ENCODE results near the gene MAB21L4.

The MAB21L4 gene

DNA sequence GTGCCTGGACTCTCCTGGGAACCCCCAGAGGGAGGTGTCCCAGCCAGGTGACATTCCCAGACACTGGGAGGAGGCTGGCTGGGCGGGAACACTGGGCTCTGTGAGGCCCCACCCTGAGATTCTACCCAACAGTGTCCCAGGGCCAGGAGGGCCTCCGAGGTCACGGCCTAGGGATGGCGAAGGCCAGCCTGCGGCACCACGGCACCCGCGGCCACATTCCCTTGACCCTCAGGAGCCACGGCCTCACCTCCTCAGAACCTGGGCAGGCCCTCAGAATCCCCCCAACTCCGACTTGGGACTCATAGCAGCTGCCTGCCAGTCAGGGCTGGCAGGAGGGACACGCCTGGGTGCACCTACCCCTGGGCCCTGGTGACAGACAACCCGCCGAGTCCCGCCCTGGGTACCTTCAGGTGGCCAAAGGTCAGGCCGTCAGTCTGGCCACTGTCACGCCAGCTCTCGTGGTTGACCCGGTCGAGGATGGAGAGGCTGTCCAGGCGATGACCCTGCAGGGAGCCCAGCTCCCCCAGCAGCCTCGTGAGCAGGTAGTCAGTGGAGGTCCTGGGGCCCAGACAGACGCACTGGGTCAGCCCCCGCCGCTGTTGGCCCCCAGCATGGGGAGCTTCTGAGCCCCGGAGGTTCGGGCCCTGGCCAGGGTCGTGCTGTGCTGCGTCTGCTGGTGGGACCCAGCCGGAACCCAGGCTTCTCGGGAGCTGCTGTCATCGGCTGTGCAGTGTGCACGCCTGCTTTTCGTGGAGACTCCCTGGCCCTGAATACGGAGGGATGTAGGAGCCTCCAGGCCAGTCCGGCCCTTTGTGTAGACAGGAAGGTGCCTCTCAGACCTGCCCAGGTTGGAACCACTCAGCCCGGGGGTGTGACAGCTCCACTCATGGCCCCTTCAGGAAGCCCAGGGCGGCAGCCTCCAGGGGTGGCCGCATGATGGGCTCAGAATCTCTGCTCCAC lies 6.1 kb downstream of the MAB21L4 start:
- no peaks in the 10 kb centered on the region; the same call in 1 of the 2 replicates for H3K27me3 ChIP-seq (ENCODE audit: control insufficient read depth, insufficient read depth, low read length)
- no peaks in the 10 kb centered on the region for H3K36me3 ChIP-seq (ENCODE audit: control insufficient read depth, insufficient read depth, low read length)
- no peaks in the 10 kb centered on the region for H3K9me3 ChIP-seq (ENCODE audit: control insufficient read depth, insufficient read depth, low read depth, low read length)
- H3K27ac ChIP-seq (ENCODE audit: low read depth, low read length): no peak overlapping the region
- no peak overlapping the region for H3K9ac ChIP-seq (ENCODE audit: low read length)
- no peak overlapping the region for H3K4me3 ChIP-seq (ENCODE audit: low read depth, low read length)
- H3K4me1 ChIP-seq (ENCODE audit: control insufficient read depth, insufficient read depth, low read length): peaks cover 12% of the 10 kb centered on the region

DNA sequence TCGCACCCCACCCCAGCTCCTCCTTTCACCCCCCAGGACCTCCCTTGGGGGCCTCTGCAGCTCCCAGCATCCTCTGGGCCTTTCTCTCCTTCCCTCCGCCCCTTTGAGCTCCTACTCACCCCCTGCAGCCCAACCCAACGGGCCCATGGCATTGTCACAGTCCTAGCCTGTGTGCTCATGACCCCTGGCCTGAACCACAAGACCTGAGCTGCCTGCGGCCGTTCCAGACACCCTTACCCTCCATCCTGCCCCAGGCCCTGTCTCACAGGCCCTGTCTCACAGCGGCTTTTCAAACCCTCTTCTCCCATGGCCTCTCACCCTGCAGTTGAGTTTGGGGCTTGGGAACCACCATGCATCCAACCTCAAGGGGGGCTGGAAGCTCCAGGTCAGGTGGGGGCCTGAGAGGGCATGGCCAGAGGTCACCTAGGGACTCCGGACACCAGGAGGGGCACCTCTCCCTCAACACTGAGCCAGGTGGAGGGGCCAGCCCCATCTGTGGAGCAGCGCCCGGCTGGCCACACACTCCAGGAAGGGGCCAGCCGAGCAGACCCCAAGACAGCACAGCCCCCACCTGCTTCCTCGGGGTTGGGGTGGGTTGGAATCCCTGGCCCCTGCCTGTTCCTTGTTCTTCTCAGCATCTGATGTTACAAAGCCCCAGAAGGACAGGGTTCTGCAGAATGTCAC lies 6.9 kb downstream of the MAB21L4 start:
- Histone ChIP-seq H3K4me3 (ENCODE audit: low read depth, low read length) (no peak overlapping the region), H3K27ac (ENCODE audit: low read depth, low read length) (no peak overlapping the region), H3K36me3 (ENCODE audit: control insufficient read depth, insufficient read depth, low read length) (no peaks in the 10 kb centered on the region), H3K9ac (ENCODE audit: low read length) (no peak overlapping the region), H3K27me3 (ENCODE audit: control insufficient read depth, insufficient read depth, low read length) (no peaks in the 10 kb centered on the region; the same call in 1 of the 2 replicates), H3K9me3 (ENCODE audit: control insufficient read depth, insufficient read depth, low read depth, low read length) (no peaks in the 10 kb centered on the region), H3K4me1 (ENCODE audit: control insufficient read depth, insufficient read depth, low read length) (peaks cover 9% of the 10 kb centered on the region)

DNA sequence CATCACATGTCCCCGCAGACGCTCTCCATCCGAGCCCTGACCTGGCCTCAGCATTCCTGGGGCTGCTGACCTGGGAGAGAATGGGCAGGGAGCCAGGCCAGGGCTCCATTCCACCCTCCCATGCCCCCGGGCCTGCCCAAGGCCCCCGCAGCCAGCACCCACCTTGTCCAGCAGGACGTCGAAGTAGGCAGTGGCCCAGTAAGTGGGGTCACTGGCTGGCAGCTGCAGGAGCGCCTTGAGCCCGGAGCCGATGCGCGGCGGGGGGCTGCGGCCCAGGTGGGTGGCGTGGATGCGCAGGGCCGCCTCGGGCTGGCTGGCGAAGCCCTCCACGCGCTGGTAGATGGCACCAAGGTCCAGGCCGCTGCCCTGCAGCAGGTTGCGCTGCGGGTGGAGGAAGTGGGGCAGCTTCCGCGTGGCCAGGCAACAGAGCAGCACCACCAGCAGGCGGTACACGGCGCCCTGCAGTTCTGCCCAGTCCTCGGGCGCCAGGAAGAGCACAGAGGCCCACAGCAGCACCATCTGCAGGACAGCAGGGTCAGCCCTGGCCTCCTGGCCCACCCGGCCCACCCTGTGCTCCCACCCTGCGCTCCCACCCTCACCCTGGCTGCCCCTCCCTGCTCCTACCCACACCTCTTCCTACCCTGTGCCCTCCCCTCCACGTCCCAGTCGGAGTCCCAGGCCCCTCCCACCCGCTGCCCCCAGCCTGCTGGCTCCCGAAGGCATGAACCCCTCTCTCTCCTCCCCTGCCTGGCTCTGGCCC lies 7.6 kb downstream of the MAB21L4 start:
- Histone ChIP-seq H3K9me3 (ENCODE audit: control insufficient read depth, insufficient read depth, low read depth, low read length) (no peaks in the 10 kb centered on the region), H3K4me1 (ENCODE audit: control insufficient read depth, insufficient read depth, low read length) (peaks cover 2% of the 10 kb centered on the region), H3K27ac (ENCODE audit: low read depth, low read length) (no peak overlapping the region), H3K27me3 (ENCODE audit: control insufficient read depth, insufficient read depth, low read length) (no peaks in the 10 kb centered on the region; the same call in 1 of the 2 replicates), H3K36me3 (ENCODE audit: control insufficient read depth, insufficient read depth, low read length) (no peaks in the 10 kb centered on the region), H3K4me3 (ENCODE audit: low read depth, low read length) (no peak overlapping the region), H3K9ac (ENCODE audit: low read length) (no peak overlapping the region)

DNA sequence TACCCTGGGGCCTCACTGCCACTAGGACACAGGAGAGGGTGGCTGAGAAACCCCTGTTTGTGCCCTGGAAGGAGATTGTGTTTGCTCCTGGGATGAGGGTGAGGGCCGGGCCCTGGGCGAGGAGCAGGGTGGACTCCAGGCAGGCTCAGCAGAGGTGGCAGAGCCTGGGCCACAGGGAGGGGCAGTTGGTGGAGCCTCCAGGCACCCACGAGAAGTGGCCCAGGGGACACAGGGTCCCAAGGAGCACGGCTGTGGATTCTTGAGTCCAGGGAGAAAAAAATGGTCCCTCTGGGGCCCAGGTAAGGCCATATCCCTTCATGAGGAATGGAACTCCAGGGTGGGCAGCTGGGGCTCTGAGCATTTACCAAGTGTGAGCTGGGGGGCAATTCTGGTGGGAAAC lies 8.3 kb downstream of the MAB21L4 start:
- no peaks in the 10 kb centered on the region; the same call in 1 of the 2 replicates for H3K27me3 ChIP-seq (ENCODE audit: control insufficient read depth, insufficient read depth, low read length)
- H3K27ac ChIP-seq (ENCODE audit: low read depth, low read length): no peak overlapping the region
- H3K4me3 ChIP-seq (ENCODE audit: low read depth, low read length): no peak overlapping the region
- H3K9me3 ChIP-seq (ENCODE audit: control insufficient read depth, insufficient read depth, low read depth, low read length): no peaks in the 10 kb centered on the region
- H3K9ac ChIP-seq (ENCODE audit: low read length): no peak overlapping the region
- no peaks in the 10 kb centered on the region; the same call in 1 of the 2 replicates for H3K4me1 ChIP-seq (ENCODE audit: control insufficient read depth, insufficient read depth, low read length)
- no peaks in the 10 kb centered on the region for H3K36me3 ChIP-seq (ENCODE audit: control insufficient read depth, insufficient read depth, low read length)

DNA sequence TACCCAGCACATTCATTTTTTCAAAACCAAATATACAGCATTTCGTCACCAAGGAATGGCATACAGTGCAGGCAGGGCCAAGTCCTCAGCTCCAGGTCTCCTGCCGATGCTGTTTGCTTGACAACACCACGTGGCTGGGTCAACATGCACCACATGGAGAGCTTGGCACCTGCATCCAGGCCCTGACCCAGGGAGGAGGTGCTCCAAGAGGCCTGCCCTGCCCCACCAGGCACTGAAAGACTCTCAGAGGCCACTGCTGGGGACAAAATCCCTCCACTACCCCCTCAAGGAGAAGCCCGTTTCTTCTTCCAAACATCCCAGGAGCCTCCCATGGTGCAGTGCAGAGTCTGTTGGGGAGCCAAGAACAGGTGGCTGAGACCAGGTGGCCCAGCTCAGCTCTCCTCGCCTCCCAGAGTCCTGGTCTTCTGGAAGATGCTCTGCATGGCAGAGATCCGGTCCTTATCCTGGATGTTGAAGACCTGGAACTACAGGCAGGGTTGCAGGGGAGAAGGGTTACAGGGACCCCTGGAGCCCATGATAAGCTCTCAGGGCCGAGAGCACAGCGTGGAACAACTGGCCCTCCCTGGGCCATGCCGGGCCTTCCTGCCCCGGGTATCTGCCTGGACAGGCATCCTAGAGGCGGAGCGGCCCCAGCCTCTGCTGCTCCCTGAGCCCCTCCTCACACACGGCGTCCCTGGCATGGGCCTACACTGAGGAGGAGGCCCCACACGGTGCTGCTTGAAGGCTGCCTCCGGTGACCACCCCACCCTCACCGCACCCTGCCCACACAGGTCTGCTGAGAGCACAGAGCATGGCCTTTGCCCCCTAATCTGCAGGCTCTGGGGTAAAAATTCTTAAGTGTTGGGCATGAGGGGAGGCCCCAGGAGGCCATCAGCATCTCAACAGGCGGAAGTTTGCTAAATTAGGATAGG lies 9.0 kb downstream of the MAB21L4 start:
- no peaks in the 10 kb centered on the region; the same call in 1 of the 2 replicates for H3K27me3 ChIP-seq (ENCODE audit: control insufficient read depth, insufficient read depth, low read length)
- no peaks in the 10 kb centered on the region for H3K9me3 ChIP-seq (ENCODE audit: control insufficient read depth, insufficient read depth, low read depth, low read length)
- H3K9ac ChIP-seq (ENCODE audit: low read length): no peak overlapping the region
- H3K27ac ChIP-seq (ENCODE audit: low read depth, low read length): no peak overlapping the region
- no peaks in the 10 kb centered on the region; the same call in 1 of the 2 replicates for H3K4me1 ChIP-seq (ENCODE audit: control insufficient read depth, insufficient read depth, low read length)
- no peak overlapping the region for H3K4me3 ChIP-seq (ENCODE audit: low read depth, low read length)
- no peaks in the 10 kb centered on the region for H3K36me3 ChIP-seq (ENCODE audit: control insufficient read depth, insufficient read depth, low read length)

DNA sequence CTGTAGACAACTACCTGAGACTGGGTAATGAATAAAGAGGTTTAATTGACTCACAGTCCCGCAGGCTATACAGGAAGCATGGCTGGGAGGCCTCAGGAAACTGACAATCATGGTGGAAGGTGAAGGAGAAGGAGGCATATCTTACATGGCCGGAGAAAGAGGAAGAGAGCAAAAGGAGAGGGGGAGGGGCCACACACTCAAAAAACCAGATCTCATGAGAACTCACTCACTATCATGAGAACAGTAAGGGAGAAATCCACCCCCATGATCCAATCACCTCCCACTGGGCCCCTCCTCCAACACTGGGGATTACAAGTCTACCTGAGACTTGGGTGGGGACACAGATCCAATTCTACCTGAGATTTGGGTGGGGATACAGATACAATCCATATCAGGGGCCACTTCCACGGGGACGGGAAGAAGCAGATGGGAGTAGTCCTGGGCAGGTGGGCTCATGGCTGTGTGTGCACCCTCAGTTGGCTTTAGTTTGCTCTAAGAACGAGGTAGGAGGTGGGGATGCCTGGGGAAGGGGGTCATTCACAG lies 9.9 kb downstream of the MAB21L4 start:
- H3K9ac ChIP-seq (ENCODE audit: low read length): no peak overlapping the region
- H3K27ac ChIP-seq (ENCODE audit: low read depth, low read length): no peak overlapping the region
- H3K9me3 ChIP-seq (ENCODE audit: control insufficient read depth, insufficient read depth, low read depth, low read length): no peaks in the 10 kb centered on the region
- no peaks in the 10 kb centered on the region; the same call in 1 of the 2 replicates for H3K4me1 ChIP-seq (ENCODE audit: control insufficient read depth, insufficient read depth, low read length)
- H3K27me3 ChIP-seq (ENCODE audit: control insufficient read depth, insufficient read depth, low read length): no peaks in the 10 kb centered on the region
- H3K36me3 ChIP-seq (ENCODE audit: control insufficient read depth, insufficient read depth, low read length): no peaks in the 10 kb centered on the region
- H3K4me3 ChIP-seq (ENCODE audit: low read depth, low read length): no peak overlapping the region

DNA sequence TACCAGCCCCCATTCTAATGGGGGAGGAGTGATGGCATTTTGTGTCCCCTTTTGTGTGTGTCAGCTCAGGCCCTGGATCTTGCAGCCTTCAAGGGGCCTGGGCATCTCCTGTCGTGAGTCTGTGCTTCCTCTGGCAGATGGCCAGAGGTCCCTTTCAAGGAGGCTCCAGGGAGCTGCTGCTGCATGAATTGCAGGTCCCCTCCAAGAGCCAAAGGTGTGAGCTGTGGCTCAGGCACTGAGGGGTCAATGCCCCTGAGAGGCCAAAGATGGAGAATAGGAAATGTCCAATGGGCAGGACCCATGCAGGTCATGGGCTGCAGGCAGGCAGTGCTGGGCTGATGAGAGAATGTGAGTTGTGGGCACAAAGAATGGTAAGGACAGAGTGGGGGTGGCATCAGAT lies 10.4 kb downstream of the MAB21L4 start:
- no peaks in the 10 kb centered on the region; the same call in 1 of the 2 replicates for H3K4me1 ChIP-seq (ENCODE audit: control insufficient read depth, insufficient read depth, low read length)
- H3K27me3 ChIP-seq (ENCODE audit: control insufficient read depth, insufficient read depth, low read length): no peaks in the 10 kb centered on the region
- no peaks in the 10 kb centered on the region for H3K36me3 ChIP-seq (ENCODE audit: control insufficient read depth, insufficient read depth, low read length)
- no peaks in the 10 kb centered on the region for H3K9me3 ChIP-seq (ENCODE audit: control insufficient read depth, insufficient read depth, low read depth, low read length)
- H3K4me3 ChIP-seq (ENCODE audit: low read depth, low read length): no peak overlapping the region
- H3K27ac ChIP-seq (ENCODE audit: low read depth, low read length): no peak overlapping the region
- H3K9ac ChIP-seq (ENCODE audit: low read length): no peak overlapping the region

DNA sequence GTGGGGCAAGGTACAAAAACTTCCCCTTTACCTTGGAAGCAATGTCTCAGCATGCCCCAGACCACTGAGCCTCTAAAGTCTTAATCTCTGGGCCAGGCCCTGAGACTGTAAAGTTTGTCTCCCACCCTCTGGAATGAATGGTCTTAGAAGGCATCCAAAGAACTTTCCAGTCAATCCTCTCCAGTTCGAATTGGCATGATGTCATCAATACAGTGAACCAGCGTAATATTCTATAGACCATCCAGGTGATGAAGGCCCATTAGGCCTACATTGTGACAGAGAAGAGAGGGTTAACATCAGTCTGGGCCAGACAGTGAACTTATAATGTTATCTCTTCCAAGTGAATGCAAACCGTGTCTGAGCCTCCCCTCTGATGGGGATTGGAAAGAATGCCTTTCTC lies 11.2 kb downstream of the MAB21L4 start:
- Histone ChIP-seq H3K9ac (ENCODE audit: low read length) (no peak overlapping the region), H3K4me1 (ENCODE audit: control insufficient read depth, insufficient read depth, low read length) (no peaks in the 10 kb centered on the region; the same call in 1 of the 2 replicates), H3K4me3 (ENCODE audit: low read depth, low read length) (no peak overlapping the region), H3K9me3 (ENCODE audit: control insufficient read depth, insufficient read depth, low read depth, low read length) (no peaks in the 10 kb centered on the region), H3K36me3 (ENCODE audit: control insufficient read depth, insufficient read depth, low read length) (no peaks in the 10 kb centered on the region), H3K27me3 (ENCODE audit: control insufficient read depth, insufficient read depth, low read length) (no peaks in the 10 kb centered on the region), H3K27ac (ENCODE audit: low read depth, low read length) (no peak overlapping the region)

DNA sequence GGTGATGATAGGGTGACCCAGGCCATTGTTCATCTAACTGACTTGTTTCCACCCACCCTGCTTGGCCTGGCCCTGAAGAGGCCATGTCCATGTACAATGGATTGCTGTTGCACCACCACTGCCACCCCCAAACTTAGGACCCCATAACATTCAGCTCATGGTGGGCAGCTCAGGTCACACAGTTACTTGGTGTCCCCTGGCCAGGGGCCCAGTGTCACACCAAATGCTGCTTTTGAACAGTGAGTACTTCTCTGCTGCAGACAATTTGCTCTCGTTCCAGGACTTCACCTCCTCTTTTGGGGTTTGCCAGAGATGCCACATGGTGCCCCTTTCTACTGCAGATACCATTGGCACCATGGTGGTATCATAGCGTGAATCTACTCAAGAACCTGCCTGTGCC lies 11.7 kb downstream of the MAB21L4 start:
- H3K9me3 ChIP-seq (ENCODE audit: control insufficient read depth, insufficient read depth, low read depth, low read length): no peaks in the 10 kb centered on the region
- H3K27ac ChIP-seq (ENCODE audit: low read depth, low read length): no peak overlapping the region
- H3K9ac ChIP-seq (ENCODE audit: low read length): no peak overlapping the region
- no peaks in the 10 kb centered on the region for H3K27me3 ChIP-seq (ENCODE audit: control insufficient read depth, insufficient read depth, low read length)
- H3K4me3 ChIP-seq (ENCODE audit: low read depth, low read length): no peak overlapping the region
- no peaks in the 10 kb centered on the region for H3K36me3 ChIP-seq (ENCODE audit: control insufficient read depth, insufficient read depth, low read length)
- H3K4me1 ChIP-seq (ENCODE audit: control insufficient read depth, insufficient read depth, low read length): no peaks in the 10 kb centered on the region; the same call in 1 of the 2 replicates

DNA sequence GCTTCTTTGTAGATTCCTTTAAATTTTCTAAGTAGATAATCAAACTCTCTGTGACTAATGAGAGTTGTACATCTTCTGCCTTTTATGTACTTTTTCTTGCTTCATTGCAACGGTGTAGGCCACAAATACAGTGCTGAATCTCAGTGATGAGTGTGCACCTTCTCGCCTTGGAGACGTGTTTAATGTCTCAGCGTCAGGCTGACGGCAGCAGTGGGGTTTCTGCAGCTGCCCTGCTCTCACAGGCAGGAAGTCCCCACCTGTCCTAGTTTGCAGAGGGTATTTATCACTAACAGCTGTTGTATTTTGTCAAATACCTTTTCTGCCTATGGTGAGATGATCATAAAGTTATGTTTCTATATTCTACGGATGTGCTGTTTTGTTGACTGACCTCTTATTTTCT lies 14.0 kb downstream of the MAB21L4 start:
- H3K36me3 ChIP-seq (ENCODE audit: control insufficient read depth, insufficient read depth, low read length): no peaks in the 10 kb centered on the region
- no peaks in the 10 kb centered on the region for H3K9me3 ChIP-seq (ENCODE audit: control insufficient read depth, insufficient read depth, low read depth, low read length)
- H3K4me3 ChIP-seq (ENCODE audit: low read depth, low read length): no peak overlapping the region
- no peak overlapping the region for H3K27ac ChIP-seq (ENCODE audit: low read depth, low read length)
- H3K9ac ChIP-seq (ENCODE audit: low read length): no peak overlapping the region
- no peaks in the 10 kb centered on the region for H3K4me1 ChIP-seq (ENCODE audit: control insufficient read depth, insufficient read depth, low read length)
- no peaks in the 10 kb centered on the region for H3K27me3 ChIP-seq (ENCODE audit: control insufficient read depth, insufficient read depth, low read length)

Data from HUES6 (cell line).